Pulmonary artery endothelial cell (primary cell): ENCODE measurements around the gene TESK2. TPM values are rescaled to one million over a fixed set of nuclear protein-coding genes. Genes with fewer than 3 reads are reported as not detected.

Source experiments
- DNase-seq: peaks from one replicate; pipeline ENCODE4 v3.0.0-alpha.2; 2011; ENCODE audit warnings: low read depth, low spot score
- total RNA-seq: library from RNA; depleted of rRNA; stranded (reverse); fragments of >200 nt; gene quantifications from 2 replicates; pipeline ENCODE4 v1.2.3, GENCODE V29; 2014

TESK2 gene
- total RNA-seq, 1 donor from 2014 or later = 1.5 TPM

DNA sequence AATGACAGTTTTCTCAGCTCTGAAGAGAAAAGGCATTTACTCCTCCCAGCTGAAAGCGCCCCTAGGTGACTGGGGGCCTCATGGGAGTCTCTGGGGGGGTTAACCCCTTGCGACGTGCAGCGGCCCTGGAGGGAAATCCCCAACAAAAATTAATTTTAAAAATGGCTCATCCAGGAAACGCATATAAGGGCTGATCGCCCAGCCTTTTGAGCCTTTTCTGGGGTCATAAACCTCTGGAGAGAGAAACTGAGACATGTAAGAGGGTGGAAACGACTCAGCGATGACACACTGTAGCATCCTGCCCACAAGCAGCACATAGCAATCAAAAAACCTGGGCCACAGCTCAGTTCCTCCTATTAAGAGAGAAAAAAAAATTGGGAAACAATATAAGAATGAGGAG is 184.6 kb downstream of the TESK2 start:
- no peak for DNase-seq

GRCh38 chr1:45305231-45305630 is 185.7 kb downstream of the TESK2 start:
- no peak for DNase-seq

- DNase-seq = no peak
Measured at GRCh38 chr1:45304311-45305081, 186.5 kb downstream of the TESK2 start.

GRCh38 chr1:45303520-45304310 is 187.2 kb downstream of the TESK2 start:
- DNase-seq = peak; percentile 89

DNA sequence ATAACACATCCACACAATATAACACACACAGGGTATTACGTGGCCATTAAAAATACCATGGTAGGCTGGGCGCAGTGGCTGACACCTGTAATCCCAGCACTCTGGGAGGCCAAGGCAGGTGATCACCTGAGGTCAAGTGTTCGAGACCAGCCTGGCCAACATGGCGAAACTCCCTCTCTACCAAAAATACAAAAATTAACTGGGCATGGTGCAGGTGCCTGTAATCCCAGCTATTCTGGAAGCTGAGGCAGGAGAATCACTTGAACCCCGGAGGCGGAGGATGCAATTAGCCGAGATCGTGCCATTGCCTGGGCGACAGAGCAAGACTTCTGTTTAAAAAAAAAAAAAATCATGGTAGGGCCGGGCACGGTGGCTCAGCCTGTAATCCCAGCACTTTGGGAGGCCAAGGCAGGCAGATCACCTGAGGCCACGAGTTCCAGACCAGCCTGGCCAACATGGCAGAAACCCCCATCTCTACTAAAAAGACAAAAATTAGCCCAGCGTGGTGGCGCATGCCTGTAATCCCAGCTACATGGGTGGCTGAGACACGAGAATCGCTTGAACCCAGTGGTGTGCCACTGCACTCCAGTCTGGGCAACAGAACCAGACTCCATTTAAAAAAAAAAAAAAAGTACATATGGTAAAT is 188.3 kb downstream of the TESK2 start:
- DNase-seq = no peak

DNA sequence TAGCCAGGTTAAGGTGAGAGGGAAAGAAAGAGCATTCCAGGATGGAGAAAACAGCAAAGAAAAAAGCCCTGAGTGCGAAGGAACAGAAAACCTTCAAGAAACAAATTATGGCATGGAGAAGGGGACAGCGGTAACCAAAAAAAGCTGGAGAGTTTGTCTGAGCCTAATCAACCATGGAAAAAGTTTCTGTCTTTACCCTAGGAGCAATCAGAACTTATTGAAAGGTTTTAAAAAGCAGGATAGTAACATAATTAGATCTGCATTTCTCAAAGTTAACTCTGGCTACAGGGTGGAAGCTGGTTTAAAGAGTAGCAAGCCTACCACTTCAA is 190.3 kb downstream of the TESK2 start:
- DNase-seq = no peak

- peak; percentile 51 for DNase-seq
Measured at GRCh38 chr1:45299981-45300668, 190.8 kb downstream of the TESK2 start.

DNA sequence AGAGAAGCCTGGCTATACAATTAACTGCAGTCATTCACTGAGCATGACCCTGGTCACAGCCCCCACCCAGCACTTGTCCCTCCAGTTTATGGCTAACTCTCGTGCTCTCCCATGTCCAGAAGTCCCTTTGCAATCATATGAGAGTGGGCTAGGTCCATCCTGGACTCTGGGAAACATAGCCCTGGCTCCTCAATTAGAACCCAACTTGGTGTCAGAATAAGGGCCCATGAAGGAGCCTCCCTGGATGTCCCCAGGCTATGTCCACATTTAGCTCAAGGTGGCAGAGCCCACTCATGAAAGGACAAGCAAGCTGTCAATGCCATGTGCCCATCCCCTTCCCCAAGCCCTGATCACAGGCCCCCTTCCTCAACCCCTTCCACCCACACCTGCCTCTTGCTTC is 191.7 kb downstream of the TESK2 start:
- no peak for DNase-seq

- no peak for DNase-seq
Measured at GRCh38 chr1:45297666-45298356, 193.2 kb downstream of the TESK2 start.

Other genes with a start within 250 kb of the TESK2 start
- 4.7 and 7.2 TPM in 2 replicates for gene HPDL, start 164.3 kb downstream of the TESK2 start, total RNA-seq
- 21.4 and 29.0 TPM in 2 replicates for gene TOE1, start 151.0 kb downstream of the TESK2 start, total RNA-seq
- gene MUTYH, start 150.7 kb downstream of the TESK2 start, total RNA-seq = 11.7 and 16.3 TPM in 2 replicates
- gene CCDC163, start 8.9 kb upstream of the TESK2 start, total RNA-seq = 0.59 and 0.60 TPM in 2 replicates
- 1.7 and 1.8 TPM in 2 replicates for gene MMACHC, start 9.1 kb upstream of the TESK2 start, total RNA-seq
- gene PRDX1, start 30.7 kb upstream of the TESK2 start, total RNA-seq = 764 and 880 TPM in 2 replicates
- gene AKR1A1, start 59.7 kb upstream of the TESK2 start, total RNA-seq = 154 and 172 TPM in 2 replicates
- gene NASP, start 92.9 kb upstream of the TESK2 start, total RNA-seq = 76.9 and 125 TPM in 2 replicates
- 0.53 and 0.95 TPM in 2 replicates for gene CCDC17, start 132.9 kb upstream of the TESK2 start, total RNA-seq
- gene GPBP1L1, start 195.4 kb upstream of the TESK2 start, total RNA-seq = 70.4 and 87.6 TPM in 2 replicates
- 14.7 and 17.9 TPM in 2 replicates for gene TMEM69, start 197.0 kb upstream of the TESK2 start, total RNA-seq